ENCODE measurements around the gene FSIP1.

FSIP1 gene

GRCh38 chr15:39714251-39714650 lies 68.4 kb downstream of the FSIP1 start:
- DNase-seq = no peak

- no peak for DNase-seq
Observed at GRCh38 chr15:39713846-39714245, 68.8 kb downstream of the FSIP1 start.

- no peak for DNase-seq
Observed at GRCh38 chr15:39710681-39711080, 72.0 kb downstream of the FSIP1 start.

- no peak for DNase-seq
Observed at GRCh38 chr15:39709941-39710340, 72.7 kb downstream of the FSIP1 start.

GRCh38 chr15:39706206-39706605 lies 76.4 kb downstream of the FSIP1 start:
- DNase-seq = no peak

GRCh38 chr15:39704689-39705088 lies 78.0 kb downstream of the FSIP1 start:
- no peak for DNase-seq

- DNase-seq = no peak
Observed at GRCh38 chr15:39704235-39704634, 78.4 kb downstream of the FSIP1 start.

GRCh38 chr15:39701988-39702387 lies 80.7 kb downstream of the FSIP1 start:
- DNase-seq = no peak

- no peak for DNase-seq
Observed at GRCh38 chr15:39700375-39700700, 82.3 kb downstream of the FSIP1 start.

GRCh38 chr15:39699516-39700374 lies 82.9 kb downstream of the FSIP1 start:
- no peak for DNase-seq

GRCh38 chr15:39698444-39699390 lies 83.9 kb downstream of the FSIP1 start:
- no peak for DNase-seq

- no peak for DNase-seq
Observed at GRCh38 chr15:39697509-39697908, 85.1 kb downstream of the FSIP1 start.

- no peak for DNase-seq
Observed at GRCh38 chr15:39695793-39696192, 86.8 kb downstream of the FSIP1 start.

- DNase-seq = no peak
Observed at GRCh38 chr15:39692356-39693327, 90.0 kb downstream of the FSIP1 start.

GRCh38 chr15:39690881-39691634 lies 91.6 kb downstream of the FSIP1 start:
- DNase-seq = no peak

GRCh38 chr15:39687965-39688364 lies 94.7 kb downstream of the FSIP1 start:
- no peak for DNase-seq

- DNase-seq = peak; percentile 14
Observed at GRCh38 chr15:39685999-39686613, 96.5 kb downstream of the FSIP1 start.

GRCh38 chr15:39685367-39685766 lies 97.3 kb downstream of the FSIP1 start:
- no peak for DNase-seq

GRCh38 chr15:39684233-39684632 lies 98.4 kb downstream of the FSIP1 start:
- DNase-seq = no peak

- no peak for DNase-seq
Observed at GRCh38 chr15:39682366-39682765, 100.3 kb downstream of the FSIP1 start.

GRCh38 chr15:39680868-39681267 lies 101.8 kb downstream of the FSIP1 start:
- DNase-seq = no peak

All from activated CD4-positive, alpha-beta T cell treated with anti-CD3 and anti-CD28 coated beads, Interleukin-2, amount 50 U/mL, for 1 hour (primary cell).